ENCODE results near the gene EIF1. TPM values are rescaled to one million over a fixed set of nuclear protein-coding genes. Genes with fewer than 3 reads are reported as not detected.

EIF1 gene
- total and polyA plus RNA-seq, 10 donors = 313 to 897 (median 613) TPM

DNA sequence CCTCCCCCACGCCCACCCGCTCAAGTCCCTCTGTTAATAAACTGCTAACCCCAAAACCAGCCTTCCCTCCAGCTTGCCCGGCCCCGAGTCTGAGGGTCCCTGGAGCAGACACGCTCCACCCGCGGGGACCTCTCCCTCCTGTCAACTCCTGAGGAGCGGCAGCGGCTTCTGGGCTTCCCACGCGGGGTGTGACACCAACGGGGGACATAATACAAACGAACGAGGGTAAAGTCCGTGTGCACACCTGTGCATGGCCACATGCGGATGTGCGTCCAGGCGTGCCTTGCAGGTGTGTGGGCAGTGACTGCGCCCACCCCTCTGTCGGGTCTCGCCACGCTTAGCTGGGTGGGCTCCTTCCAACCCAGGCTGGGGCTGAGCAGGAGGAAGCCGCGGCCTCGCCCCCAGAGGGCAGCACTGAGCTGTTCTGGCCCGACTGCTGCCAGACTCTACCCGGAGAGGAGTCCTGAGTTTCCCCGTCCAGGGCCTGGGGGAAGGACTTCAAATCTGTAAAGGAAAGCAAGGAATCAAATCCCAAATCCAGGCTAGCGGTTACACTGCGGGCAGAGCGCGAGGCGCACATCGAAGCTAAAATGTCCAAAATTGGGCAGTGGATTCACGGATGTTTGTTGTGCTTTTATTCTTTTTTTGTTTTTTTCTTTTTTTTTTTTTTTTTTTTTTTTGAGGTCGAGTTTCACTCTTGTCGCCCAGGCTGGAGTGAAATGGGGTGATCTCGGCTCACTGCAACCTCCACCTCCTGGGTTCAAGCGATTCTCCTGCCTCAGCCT is 40.1 kb upstream of the EIF1 start:
- intact Hi-C loops (cut with DNase I; ENCODE audit: low total_unique reads) = loop anchor here (2.0 to 5.0 kb wide), 3 partner anchors 101 to 846 kb away; no protein-coding TSS in a partner anchor
- TF ChIP-seq POLR2AphosphoS5 (IDR thresholded peaks at IDR 0.05) = peak; percentile 40 to 63 (median 61)
- TF ChIP-seq POLR2A (IDR thresholded peaks at IDR 0.05) = no peak
- peak; percentile 80 to 94 (median 90) for TF ChIP-seq CTCF (IDR thresholded peaks at IDR 0.05 in 8 of 11, conservative IDR thresholded peaks at IDR 0.05 in 3 of 11)
- no peaks in the 10 kb centered on the region for H3K9me3 ChIP-seq
- H3K36me3 ChIP-seq = no peaks in the 10 kb centered on the region
- 4 to 7% (median 5%) methylated on average over 31 to 39 of the region's 39 CpGs for WGBS, 5 donors
- peaks cover 10 to 37% (median 15%) of the 10 kb centered on the region in 6 donors for H3K4me1 ChIP-seq
- H3K27ac ChIP-seq = peak overlapping the region in 4 of 8 donors; percentile 46 to 67 (median 49)
- DNase-seq = peak; percentile 96
- no peaks in the 10 kb centered on the region for H3K27me3 ChIP-seq (replicated peaks in 1 of 7)
- peak overlapping the region in 7 of 8 donors; percentile 25 to 68 (median 37) for H3K4me3 ChIP-seq

- peaks cover 10 to 34% (median 15%) of the 10 kb centered on the region in 6 donors for H3K4me1 ChIP-seq
- H3K27ac ChIP-seq = no peak overlapping the region
- 91 to 94% (median 92%) methylated on average over 10 of the region's 10 CpGs for WGBS, 5 donors
- TF ChIP-seq CTCF (IDR thresholded peaks at IDR 0.05 in 8 of 11, conservative IDR thresholded peaks at IDR 0.05 in 3 of 11) (no peak), POLR2AphosphoS5 (IDR thresholded peaks at IDR 0.05) (no peak), POLR2A (IDR thresholded peaks at IDR 0.05) (no peak)
- intact Hi-C loops (cut with DNase I; ENCODE audit: low total_unique reads) = loop anchor here (2.0 to 5.0 kb wide), 3 partner anchors 103 to 848 kb away; no protein-coding TSS in a partner anchor
- H3K36me3 ChIP-seq = no peaks in the 10 kb centered on the region
- no peaks in the 10 kb centered on the region for H3K27me3 ChIP-seq (replicated peaks in 1 of 7)
- no peaks in the 10 kb centered on the region for H3K9me3 ChIP-seq
- no peak for DNase-seq
- H3K4me3 ChIP-seq = no peak overlapping the region
Observed at GRCh38 chr17:41649923-41650519, 38.7 kb upstream of the EIF1 start.

- Histone ChIP-seq H3K27me3 (replicated peaks in 1 of 7) (no peaks in the 10 kb centered on the region), H3K4me1 (peaks cover 10 to 24% (median 14%) of the 10 kb centered on the region in 6 donors), H3K4me3 (no peak overlapping the region), H3K27ac (no peak overlapping the region), H3K9me3 (no peaks in the 10 kb centered on the region), H3K36me3 (no peaks in the 10 kb centered on the region)
- 76 to 84% (median 81%) methylated on average over 8 to 15 of the region's 15 CpGs for WGBS, 5 donors
- peak; percentile 67 for DNase-seq
- intact Hi-C loops (cut with DNase I; ENCODE audit: low total_unique reads) = no loop called here
- no peak for TF ChIP-seq POLR2AphosphoS5 (IDR thresholded peaks at IDR 0.05)
- TF ChIP-seq POLR2A (IDR thresholded peaks at IDR 0.05) = no peak
- TF ChIP-seq CTCF (IDR thresholded peaks at IDR 0.05 in 8 of 11, conservative IDR thresholded peaks at IDR 0.05 in 3 of 11) = no peak
Observed at GRCh38 chr17:41650794-41651624, 37.7 kb upstream of the EIF1 start.
